Measurements from ENCODE around the gene GPC6. TPM values are rescaled to one million over a fixed set of nuclear protein-coding genes. Genes with fewer than 3 reads are reported as not detected.

GPC6 gene
- total and polyA plus RNA-seq, 2 donors (not counting 1 experiment from before 2014, with no cell fraction given), result not detected

- no peak overlapping the region for H3K27ac Mint-ChIP-seq
- DNase-seq, result no peak
- Histone ChIP-seq H4K20me1 (ENCODE audit: control insufficient read depth, insufficient read depth, low read length, poor library complexity, severe bottlenecking) (no peaks in the 10 kb centered on the region), H3K4me3 (ENCODE audit: control extremely low read depth in 1 of 5, extremely low read depth in 1 of 5, insufficient read depth in 1 of 5, low read depth in 2 of 5, low read length in 4 of 5) (no peak overlapping the region), H3K27me3 (replicated peaks in 1 of 4; ENCODE audit: control extremely low read depth in 1 of 4, control insufficient read depth in 3 of 4, insufficient read depth in 4 of 4, low read length in 3 of 4) (no peaks in the 10 kb centered on the region), H3K4me1 (ENCODE audit: control insufficient read depth in 2 of 2, insufficient read depth in 2 of 2, low read length in 2 of 2) (no peaks in the 10 kb centered on the region), H3K4me2 (replicated peaks; ENCODE audit: low read depth, low read length, poor library complexity, severe bottlenecking) (no peak overlapping the region), H3K9ac (ENCODE audit: low read length) (no peak overlapping the region), H3K79me2 (ENCODE audit: control insufficient read depth, insufficient read depth, low read length) (no peaks in the 10 kb centered on the region), H3K9me3 (ENCODE audit: control extremely low read depth in 1 of 3, control insufficient read depth in 2 of 3, insufficient read depth in 1 of 3, low read length in 2 of 3) (peaks cover 0 to 1% (median 0%) of the 10 kb centered on the region in 3 donors), H2AFZ (ENCODE audit: insufficient read depth, low read depth, low read length, poor library complexity, severe bottlenecking) (no peak overlapping the region), H3K36me3 (replicated peaks in 1 of 2; ENCODE audit: control extremely low read depth in 1 of 2, control insufficient read depth in 1 of 2, extremely low read depth in 1 of 2, insufficient read depth in 2 of 2, low read length in 1 of 2) (no peaks in the 10 kb centered on the region), H3K27ac (ENCODE audit: low read length in 2 of 2) (no peak overlapping the region)
- TF ChIP-seq CTCF (IDR thresholded peaks at IDR 0.05) (no peak), EZH2 (IDR thresholded peaks at IDR 0.05; ENCODE audit: borderline replicate concordance, insufficient read depth, low read depth, low read length, poor library complexity, severe bottlenecking) (no peak)
- ChIA-PET POLR2A (no interaction called here), CTCF (no interaction called here)
- WGBS (ENCODE audit: insufficient coverage), result no CpG with 5 or more reads among the region's 4 CpGs
- no peak overlapping the region for H3K4me3 Mint-ChIP-seq
- H3K27me3 Mint-ChIP-seq, result no peaks in the 10 kb centered on the region
- no peak for ATAC-seq (ENCODE audit: low read depth)
- no peaks in the 10 kb centered on the region for H3K4me1 Mint-ChIP-seq
- H3K9me3 Mint-ChIP-seq (ENCODE audit: insufficient read depth), result peaks cover 18% of the 10 kb centered on the region
- intact Hi-C loops (cut with micrococcal nuclease), result no loop called here
These were observed 489.3 kb downstream of the GPC6 start for GRCh38 chr13:93715866-93716265.

- no peak overlapping the region for H3K4me3 ChIP-seq (ENCODE audit: control extremely low read depth in 1 of 5, extremely low read depth in 1 of 5, insufficient read depth in 1 of 5, low read depth in 2 of 5, low read length in 4 of 5)
- ChIA-PET CTCF (no interaction called here), POLR2A (no interaction called here)
- H3K9me3 ChIP-seq (ENCODE audit: control extremely low read depth in 1 of 3, control insufficient read depth in 2 of 3, insufficient read depth in 1 of 3, low read length in 2 of 3), result no peaks in the 10 kb centered on the region
- Mint-ChIP-seq H3K9me3 (ENCODE audit: insufficient read depth) (peaks cover 16% of the 10 kb centered on the region), H3K27ac (no peak overlapping the region), H3K4me3 (no peak overlapping the region), H3K27me3 (no peaks in the 10 kb centered on the region), H3K4me1 (no peaks in the 10 kb centered on the region)
- ATAC-seq (ENCODE audit: low read depth) (no peak), DNase-seq (no peak)
- no peak overlapping the region for H3K9ac ChIP-seq (ENCODE audit: low read length)
- H3K27ac ChIP-seq (ENCODE audit: low read length in 2 of 2), result no peak overlapping the region
- no peaks in the 10 kb centered on the region for H3K4me1 ChIP-seq (ENCODE audit: control insufficient read depth in 2 of 2, insufficient read depth in 2 of 2, low read length in 2 of 2)
- intact Hi-C loops (cut with micrococcal nuclease), result no loop called here
- H3K27me3 ChIP-seq (replicated peaks in 1 of 4; ENCODE audit: control extremely low read depth in 1 of 4, control insufficient read depth in 3 of 4, insufficient read depth in 4 of 4, low read length in 3 of 4), result no peaks in the 10 kb centered on the region
- H3K79me2 ChIP-seq (ENCODE audit: control insufficient read depth, insufficient read depth, low read length), result no peaks in the 10 kb centered on the region
- H3K4me2 ChIP-seq (replicated peaks; ENCODE audit: low read depth, low read length, poor library complexity, severe bottlenecking), result no peak overlapping the region
- no peak for TF ChIP-seq CTCF (IDR thresholded peaks at IDR 0.05)
- no peak for TF ChIP-seq EZH2 (IDR thresholded peaks at IDR 0.05; ENCODE audit: borderline replicate concordance, insufficient read depth, low read depth, low read length, poor library complexity, severe bottlenecking)
- no peaks in the 10 kb centered on the region for H4K20me1 ChIP-seq (ENCODE audit: control insufficient read depth, insufficient read depth, low read length, poor library complexity, severe bottlenecking)
- H2AFZ ChIP-seq (ENCODE audit: insufficient read depth, low read depth, low read length, poor library complexity, severe bottlenecking), result no peak overlapping the region
- no peaks in the 10 kb centered on the region for H3K36me3 ChIP-seq (replicated peaks in 1 of 2; ENCODE audit: control extremely low read depth in 1 of 2, control insufficient read depth in 1 of 2, extremely low read depth in 1 of 2, insufficient read depth in 2 of 2, low read length in 1 of 2)
These were observed 490.0 kb downstream of the GPC6 start for GRCh38 chr13:93716623-93717022.

All from B cell (primary cell).